KMS-11 (cell line): ENCODE results near the gene UTP4.
"Not testable (repeated sequence)": the region's sequence is repeated elsewhere in the genome, so short reads cannot be mapped to it uniquely, and the experiment has no call there.

Experiments used
- H2AFZ ChIP-seq: fragments of 200-600 bp; sonication (generic); 2 replicates; pipeline ENCODE4 v1.6.1; 2016; ENCODE audit warnings: antibody characterized with exemption, mixed run types, low read depth
- H3K27ac ChIP-seq: fragments of 200-600 bp; sonication (generic); 2 replicates; pipeline ENCODE4 v1.6.1; 2016; ENCODE audit warnings: mild to moderate bottlenecking, mixed run types
- H3K27me3 ChIP-seq: fragments of 200-600 bp; sonication (generic); 2 replicates; pipeline ENCODE4 v1.6.1; 2017; ENCODE audit warnings: mild to moderate bottlenecking, low read depth, mixed run types, moderate library complexity; ENCODE audit not compliant: insufficient read depth
- H3K36me3 ChIP-seq: fragments of 200-600 bp; sonication (generic); 2 replicates; pipeline ENCODE4 v1.6.1; 2017; ENCODE audit warnings: mild to moderate bottlenecking, mixed run types; ENCODE audit not compliant: insufficient read depth
- H3K4me1 ChIP-seq: fragments of 200-600 bp; sonication (generic); 2 replicates; pipeline ENCODE4 v1.6.1; 2016; ENCODE audit warnings: mild to moderate bottlenecking, low read depth, mixed run types; ENCODE audit not compliant: poor library complexity, severe bottlenecking
- H3K4me2 ChIP-seq: fragments of 200-600 bp; sonication (generic); 2 replicates; pipeline ENCODE4 v1.7.0; 2016; ENCODE audit warnings: mild to moderate bottlenecking, mixed run types
- H3K4me3 ChIP-seq: fragments of 200-600 bp; sonication (generic); IDR thresholded peaks from 2 replicates; pipeline ENCODE4 v1.6.1; 2017; ENCODE audit warnings: low read depth, low read length, mixed read lengths; ENCODE audit not compliant: insufficient read depth
- H3K79me2 ChIP-seq: fragments of 200-600 bp; sonication (generic); 2 replicates; pipeline ENCODE4 v1.6.1; 2016; ENCODE audit warnings: low read depth, mixed run types; ENCODE audit not compliant: insufficient read depth
- H3K9ac ChIP-seq: fragments of 200-600 bp; sonication (generic); 2 replicates; pipeline ENCODE4 v1.6.1; 2016; ENCODE audit warnings: mild to moderate bottlenecking, mixed run types
- H4K20me1 ChIP-seq: fragments of 200-600 bp; sonication (generic); 2 replicates; pipeline ENCODE4 v1.6.1; 2016; ENCODE audit warnings: mild to moderate bottlenecking, mixed run types; ENCODE audit not compliant: insufficient read depth
- CTCF ChIP-seq: fragments of 200-600 bp; sonication (generic); conservative IDR thresholded peaks from 2 replicates; pipeline ENCODE4 v1.6.1; 2017; ENCODE audit warnings: low read depth, mild to moderate bottlenecking, antibody characterized with exemption, low read length, moderate library complexity, mixed read lengths

UTP4 gene

DNA sequence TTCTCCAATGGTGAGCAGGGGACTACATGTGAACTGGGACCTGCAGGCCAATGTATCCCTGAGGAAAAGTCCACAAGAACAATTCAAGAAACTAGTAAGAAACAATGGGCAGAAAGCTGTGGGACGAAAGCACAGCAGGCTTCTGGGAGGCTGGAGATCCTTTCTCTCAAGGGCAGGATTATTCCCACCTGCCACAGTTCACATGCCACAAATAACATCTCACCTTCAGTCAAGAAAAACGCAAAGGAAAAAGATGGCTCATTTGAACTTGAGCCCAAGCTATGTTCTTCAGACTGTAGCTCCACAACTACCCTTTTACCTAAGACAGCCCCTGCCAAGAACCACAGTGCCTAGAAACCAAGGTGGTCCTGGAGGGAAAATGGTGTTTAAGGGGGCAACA lies 14.0 kb upstream of the UTP4 start:
- H3K36me3 ChIP-seq: no peaks in the 10 kb centered on the region
- H3K79me2 ChIP-seq: no peaks in the 10 kb centered on the region
- H3K4me2 ChIP-seq: no peak overlapping the region
- no peak overlapping the region for H3K9ac ChIP-seq
- H3K4me3 ChIP-seq: no peak overlapping the region
- H4K20me1 ChIP-seq: no peaks in the 10 kb centered on the region
- H3K4me1 ChIP-seq: no peaks in the 10 kb centered on the region
- no peaks in the 10 kb centered on the region for H3K27me3 ChIP-seq
- no peak overlapping the region for H3K27ac ChIP-seq
- no peak for TF ChIP-seq CTCF
- no peak overlapping the region for H2AFZ ChIP-seq

GRCh38 chr16:69118994-69119393 lies 13.5 kb upstream of the UTP4 start:
- Histone ChIP-seq H2AFZ (no peak overlapping the region), H3K4me1 (no peaks in the 10 kb centered on the region), H3K36me3 (no peaks in the 10 kb centered on the region), H4K20me1 (no peaks in the 10 kb centered on the region), H3K9ac (no peak overlapping the region), H3K4me3 (no peak overlapping the region), H3K4me2 (no peak overlapping the region), H3K27me3 (no peaks in the 10 kb centered on the region), H3K79me2 (no peaks in the 10 kb centered on the region), H3K27ac (no peak overlapping the region)
- TF ChIP-seq CTCF: no peak

DNA sequence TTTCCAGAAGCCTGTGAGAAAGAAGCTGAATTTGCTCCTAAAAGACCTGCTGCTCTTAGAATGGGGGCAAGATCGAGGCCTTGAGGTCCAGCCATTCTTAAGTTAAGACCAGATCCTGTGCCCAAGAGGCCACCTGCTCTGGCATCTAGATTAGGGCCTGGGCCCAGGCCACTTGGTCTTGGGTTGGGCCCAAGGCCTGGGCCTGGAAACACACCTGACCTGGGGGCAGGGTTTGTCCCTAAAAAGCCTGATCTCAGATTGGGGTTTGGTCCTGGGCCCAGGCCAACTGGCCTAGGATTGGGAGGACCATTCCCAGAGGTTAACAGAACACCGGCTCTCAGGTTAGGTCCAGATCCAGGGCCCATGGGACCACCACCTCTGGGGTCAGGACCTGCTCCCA lies 12.9 kb upstream of the UTP4 start:
- no peak for TF ChIP-seq CTCF
- H3K27ac ChIP-seq: no peak overlapping the region
- H3K4me3 ChIP-seq: no peak overlapping the region
- no peaks in the 10 kb centered on the region for H3K27me3 ChIP-seq
- H3K4me2 ChIP-seq: no peak overlapping the region
- H3K9ac ChIP-seq: no peak overlapping the region
- H4K20me1 ChIP-seq: no peaks in the 10 kb centered on the region
- H3K79me2 ChIP-seq: no peaks in the 10 kb centered on the region
- H3K36me3 ChIP-seq: no peaks in the 10 kb centered on the region
- no peak overlapping the region for H2AFZ ChIP-seq
- no peaks in the 10 kb centered on the region for H3K4me1 ChIP-seq

- no peak overlapping the region for H3K9ac ChIP-seq
- no peak for TF ChIP-seq CTCF
- no peaks in the 10 kb centered on the region for H3K79me2 ChIP-seq
- H3K4me2 ChIP-seq: no peak overlapping the region
- no peaks in the 10 kb centered on the region for H3K27me3 ChIP-seq
- no peak overlapping the region for H2AFZ ChIP-seq
- H3K36me3 ChIP-seq: no peaks in the 10 kb centered on the region
- no peak overlapping the region for H3K4me3 ChIP-seq
- H4K20me1 ChIP-seq: no peaks in the 10 kb centered on the region
- H3K27ac ChIP-seq: no peak overlapping the region
- no peaks in the 10 kb centered on the region for H3K4me1 ChIP-seq
These were observed 12.3 kb upstream of the UTP4 start for GRCh38 chr16:69120096-69120664.

DNA sequence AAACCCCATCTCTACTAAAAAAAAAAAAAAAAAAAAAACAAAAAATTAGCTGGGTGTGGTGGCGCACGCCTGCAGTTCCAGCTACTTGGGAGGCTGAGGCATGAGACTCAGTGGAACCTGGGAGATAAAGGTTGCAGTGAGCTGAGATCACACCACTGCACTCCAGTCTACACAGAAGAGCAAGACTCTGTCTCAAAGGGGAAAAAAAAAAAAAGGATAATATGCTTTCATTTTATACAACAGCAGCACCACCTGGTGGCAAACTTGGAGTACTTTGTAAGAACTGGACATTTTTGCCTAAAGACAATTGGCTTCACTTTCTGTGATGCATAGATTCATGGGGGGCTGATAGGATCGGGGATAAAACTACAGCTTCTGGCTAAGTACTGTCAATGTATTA lies 8.5 kb upstream of the UTP4 start:
- Histone ChIP-seq H3K4me3 (no peak overlapping the region), H3K4me2 (no peak overlapping the region), H3K27me3 (no peaks in the 10 kb centered on the region), H3K9ac (no peak overlapping the region), H2AFZ (no peak overlapping the region), H3K79me2 (peaks cover 11% of the 10 kb centered on the region; the same call in 1 of the 2 replicates), H3K27ac (no peak overlapping the region), H3K4me1 (no peaks in the 10 kb centered on the region), H3K36me3 (no peaks in the 10 kb centered on the region), H4K20me1 (no peaks in the 10 kb centered on the region)
- TF ChIP-seq CTCF: peak; percentile 88

DNA sequence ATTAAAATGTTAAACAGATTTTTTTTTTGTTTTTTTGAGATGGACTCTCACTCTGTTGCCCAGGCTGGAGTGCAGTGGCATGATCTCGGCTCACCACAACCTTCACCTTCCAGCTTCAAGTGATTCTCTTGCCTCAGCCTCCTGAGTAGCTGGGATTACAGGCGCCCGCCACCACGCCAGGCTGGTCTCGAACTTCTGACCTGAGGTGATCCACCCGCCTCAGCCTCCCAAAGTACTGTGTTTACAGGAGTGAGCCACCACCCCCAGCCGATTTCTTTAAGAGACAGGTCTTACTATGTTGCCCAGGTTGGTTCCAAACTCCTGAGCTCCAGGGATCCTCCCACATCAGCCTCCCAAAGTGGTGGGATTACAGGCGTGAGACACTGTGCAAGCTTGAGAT lies 8.0 kb upstream of the UTP4 start:
- H3K79me2 ChIP-seq: peaks cover 13% of the 10 kb centered on the region; the same call in 1 of the 2 replicates
- not testable (repeated sequence) for H3K36me3 ChIP-seq, H3K4me1 ChIP-seq, H3K9ac ChIP-seq, H3K27ac ChIP-seq, H2AFZ ChIP-seq, H4K20me1 ChIP-seq, H3K4me3 ChIP-seq, H3K27me3 ChIP-seq, H3K4me2 ChIP-seq

DNA sequence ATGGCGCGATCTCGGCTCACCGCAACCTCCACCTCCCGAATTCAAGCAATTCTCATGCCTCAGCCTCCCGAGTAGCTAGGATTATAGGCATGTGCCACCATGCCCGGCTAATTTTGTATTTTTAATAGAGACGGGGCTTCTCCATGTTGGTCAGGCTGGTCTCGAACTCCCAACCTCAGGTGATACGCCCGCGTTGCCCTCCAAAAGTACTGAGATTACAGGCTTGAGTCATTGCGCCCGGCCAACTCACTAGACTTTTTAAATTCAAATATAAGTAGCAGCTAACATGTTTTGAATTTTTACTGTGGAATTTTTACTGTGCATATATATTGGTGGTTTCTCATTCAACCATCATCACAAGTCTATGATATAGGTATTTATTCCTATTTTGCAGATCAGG lies 7.5 kb upstream of the UTP4 start:
- not testable (repeated sequence) for H3K4me3 ChIP-seq, H3K9ac ChIP-seq, H4K20me1 ChIP-seq, H3K27ac ChIP-seq, H3K27me3 ChIP-seq, H3K4me2 ChIP-seq, H3K36me3 ChIP-seq, H3K4me1 ChIP-seq, H2AFZ ChIP-seq
- H3K79me2 ChIP-seq: peaks cover 13% of the 10 kb centered on the region; the same call in 1 of the 2 replicates
